Neural cell (in vitro differentiated cells): ENCODE data around the gene KLC1. TPM values are rescaled to one million over a fixed set of nuclear protein-coding genes. Genes with fewer than 3 reads are reported as not detected.

Experiments used
- H2AFZ ChIP-seq: fragments of 200-600, 300-800 bp; sonication (generic), shearing (Covaris generic); 2 replicates; pipeline ENCODE4 v1.6.0; 2014; ENCODE audit warnings: low read depth, mild to moderate bottlenecking, antibody characterized with exemption, low read length, moderate library complexity
- H3F3A ChIP-seq: fragments of 200-600 bp; shearing (Covaris generic); 2 replicates; pipeline ENCODE4 v1.6.1; 2016; ENCODE audit warnings: mild to moderate bottlenecking, moderate library complexity, mixed read lengths, antibody characterized with exemption, low read length; ENCODE audit not compliant: insufficient read depth, poor library complexity, severe bottlenecking
- H3K27ac ChIP-seq: fragments of 200-600, 300-800 bp; sonication (generic), shearing (Covaris generic); 2 replicates; pipeline ENCODE4 v1.5.1; 2014; ENCODE audit warnings: mild to moderate bottlenecking, low read length, moderate library complexity
- H3K27me3 ChIP-seq: fragments of 300-800, 200-600 bp; sonication (generic), shearing (Covaris generic); 2 replicates; pipeline ENCODE4 v1.6.0; 2014; ENCODE audit warnings: mild to moderate bottlenecking, low read depth, low read length, moderate library complexity; ENCODE audit not compliant: insufficient read depth
- H3K36me3 ChIP-seq: fragments of 300-800, 200-600 bp; sonication (generic), shearing (Covaris generic); 2 replicates; pipeline ENCODE4 v1.5.1; 2014; ENCODE audit warnings: mild to moderate bottlenecking, antibody characterized with exemption, low read length, moderate library complexity; ENCODE audit not compliant: insufficient read depth
- H3K4me2 ChIP-seq: fragments of 300-800, 200-600 bp; sonication (generic), shearing (Covaris generic); 2 replicates; pipeline ENCODE4 v1.6.0; 2014; ENCODE audit warnings: mild to moderate bottlenecking, low read length
- H3K4me3 ChIP-seq: fragments of 300-800, 200-600 bp; sonication (generic), shearing (Covaris generic); 2 replicates; pipeline ENCODE4 v1.5.1; 2014; ENCODE audit warnings: mild to moderate bottlenecking, low read length, moderate library complexity
- H3K79me2 ChIP-seq: fragments of 200-600 bp; shearing (Covaris generic); replicated peaks from 2 replicates; pipeline ENCODE4 v1.6.0; 2014; ENCODE audit warnings: mild to moderate bottlenecking, low read length, moderate library complexity; ENCODE audit not compliant: insufficient read depth
- H3K9ac ChIP-seq: fragments of 300-800, 200-600 bp; sonication (generic), shearing (Covaris generic); 2 replicates; pipeline ENCODE4 v1.6.1; 2016; ENCODE audit warnings: mild to moderate bottlenecking, low read length, mixed read lengths
- H3K9me2 ChIP-seq: fragments of 200-600 bp; shearing (Covaris generic); 2 replicates; pipeline ENCODE4 v1.6.1; 2016; ENCODE audit warnings: mild to moderate bottlenecking, low read length, mixed read lengths; ENCODE audit not compliant: insufficient read depth
- H3K9me3 ChIP-seq: fragments of 200-600, 300-800 bp; sonication (generic), shearing (Covaris generic); 2 replicates; pipeline ENCODE4 v1.6.1; 2016; ENCODE audit warnings: mild to moderate bottlenecking, mixed run types, low read length, moderate library complexity, mixed read lengths
- H4K20me1 ChIP-seq: fragments of 200-600 bp; shearing (Covaris generic); 2 replicates; pipeline ENCODE4 v1.6.1; 2016; ENCODE audit warnings: mild to moderate bottlenecking, mixed run types; ENCODE audit not compliant: insufficient read depth
- CTCF ChIP-seq: fragments of 450-650 bp; IDR thresholded peaks from 2 replicates; pipeline ENCODE4 v1.5.1; 2014; ENCODE audit warnings: antibody characterized with exemption, mild to moderate bottlenecking, moderate library complexity; ENCODE audit not compliant: poor library complexity, severe bottlenecking
- EP300 ChIP-seq: fragments of 450-650 bp; conservative IDR thresholded peaks from 2 replicates; pipeline ENCODE4 v1.6.1; 2014; ENCODE audit warnings: antibody characterized with exemption, mild to moderate bottlenecking, moderate library complexity; ENCODE audit not compliant: poor library complexity, severe bottlenecking
- EZH2 ChIP-seq: fragments of 200-600, 300-800 bp; shearing (Covaris generic), sonication (generic); IDR thresholded peaks from 2 replicates; pipeline ENCODE4 v1.6.1; 2014; ENCODE audit warnings: antibody characterized with exemption, low read length, borderline replicate concordance, mild to moderate bottlenecking; ENCODE audit not compliant: insufficient read depth, poor library complexity, severe bottlenecking
- MXI1 ChIP-seq: fragments of 450-650 bp; conservative IDR thresholded peaks from 2 replicates; pipeline ENCODE4 v1.6.1; 2014; ENCODE audit warnings: antibody characterized with exemption, mild to moderate bottlenecking; ENCODE audit not compliant: poor library complexity, severe bottlenecking
- POLR2AphosphoS5 ChIP-seq: IDR thresholded peaks from 2 replicates; pipeline ENCODE4 v1.6.1; 2012
- RAD21 ChIP-seq: fragments of 450-650 bp; conservative IDR thresholded peaks from 2 replicates; pipeline ENCODE4 v1.6.1; 2014; ENCODE audit warnings: antibody characterized with exemption, mild to moderate bottlenecking, moderate library complexity
- REST ChIP-seq: IDR thresholded peaks from 2 replicates; pipeline ENCODE4 v1.6.1; 2012; ENCODE audit warnings: borderline replicate concordance
- SMC3 ChIP-seq: fragments of 450-650 bp; conservative IDR thresholded peaks from 2 replicates; pipeline ENCODE4 v1.6.1; 2014; ENCODE audit warnings: antibody characterized with exemption, mild to moderate bottlenecking, moderate library complexity; ENCODE audit not compliant: poor library complexity
- TAF1 ChIP-seq: IDR thresholded peaks from 2 replicates; pipeline ENCODE4 v1.6.1; 2012; ENCODE audit warnings: low read depth
- polyA plus RNA-seq: library from polyadenylated mRNA; depleted of rRNA; stranded (reverse); fragments of >200 nt; gene quantifications from 2 replicates; pipeline ENCODE4 v1.2.3, GENCODE V29; 2014

The KLC1 gene
- polyA plus RNA-seq, 1 donor from 2014 or later, result 1,272 TPM

GRCh38 chr14:103700753-103701490, 71.9 kb downstream of the KLC1 start:
- Histone ChIP-seq H3K36me3 (no peaks in the 10 kb centered on the region), H3K4me2 (no peak overlapping the region), H3K27ac (no peak overlapping the region), H3K9me3 (no peaks in the 10 kb centered on the region), H3K9me2 (no peaks in the 10 kb centered on the region), H3F3A (no peaks in the 10 kb centered on the region), H3K27me3 (no peaks in the 10 kb centered on the region), H3K4me3 (no peak overlapping the region), H3K79me2 (no peaks in the 10 kb centered on the region), H3K9ac (no peak overlapping the region), H2AFZ (no peak overlapping the region), H4K20me1 (no peaks in the 10 kb centered on the region)
- no peak for TF ChIP-seq EZH2
- TF ChIP-seq RAD21, result no peak
- TF ChIP-seq EP300, result no peak
- no peak for TF ChIP-seq MXI1
- no peak for TF ChIP-seq REST
- TF ChIP-seq POLR2AphosphoS5, result no peak
- TF ChIP-seq CTCF, result no peak
- TF ChIP-seq TAF1, result no peak

GRCh38 chr14:103702095-103702494, 73.1 kb downstream of the KLC1 start:
- Histone ChIP-seq H3K9me2 (no peaks in the 10 kb centered on the region), H3K36me3 (no peaks in the 10 kb centered on the region), H2AFZ (no peak overlapping the region), H4K20me1 (no peaks in the 10 kb centered on the region), H3K9ac (no peak overlapping the region), H3K4me2 (no peak overlapping the region), H3F3A (no peaks in the 10 kb centered on the region), H3K79me2 (no peaks in the 10 kb centered on the region), H3K27me3 (no peaks in the 10 kb centered on the region), H3K27ac (no peak overlapping the region), H3K4me3 (no peak overlapping the region), H3K9me3 (no peaks in the 10 kb centered on the region)
- TF ChIP-seq MXI1 (no peak), CTCF (no peak), EZH2 (no peak), POLR2AphosphoS5 (no peak), EP300 (no peak), REST (no peak), SMC3 (no peak), RAD21 (no peak), TAF1 (no peak)
